Transverse colon (tissue), 3 donors: Measurements from ENCODE around the gene SALL1.

Source experiments
- POLR2A ChIP-seq: fragments of 450-650 bp; IDR thresholded peaks from one replicate; pipeline ENCODE4 v1.6.1; 2016; ENCODE audit warnings: antibody characterized with exemption, mild to moderate bottlenecking, moderate library complexity
- TF ChIP-seq, protein P1 (sequence below), 5 experiments: fragments of 200-600 bp in 3 of 5; fragments of 450-650 bp in 2 of 5; sonication (generic) in 3 of 5; IDR thresholded peaks; 1 replicate in 2 of 5; 2 replicates in 3 of 5; pipeline ENCODE4 v1.5.1; 2016 to 2017; ENCODE audit warnings: antibody characterized with exemption in 5 of 5, inconsistent platforms in 3 of 5, mild to moderate bottlenecking in 2 of 5, moderate library complexity in 1 of 5

DNA sequence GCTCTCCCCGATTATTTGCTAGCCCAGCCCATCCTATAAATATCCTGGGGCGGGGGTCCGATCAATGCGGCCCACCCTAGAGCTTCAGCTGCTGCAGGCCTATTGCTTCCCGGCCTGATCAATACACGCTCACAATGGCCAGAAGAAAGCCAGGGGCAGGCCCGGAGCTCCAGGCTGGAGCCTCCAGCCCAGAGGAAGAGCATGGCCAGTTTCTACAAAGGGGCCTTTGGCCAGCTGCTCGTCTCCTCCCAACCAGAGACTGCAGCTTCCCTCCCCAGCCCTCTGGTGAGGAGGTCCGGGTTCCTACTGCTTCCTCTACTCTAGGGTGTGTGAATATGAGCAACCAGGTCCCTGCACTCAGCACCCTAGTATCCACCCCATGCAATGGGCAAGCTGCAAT, 36.7 kb downstream of the SALL1 start:
- no peak for TF ChIP-seq POLR2A
- TF ChIP-seq, protein P1, sequence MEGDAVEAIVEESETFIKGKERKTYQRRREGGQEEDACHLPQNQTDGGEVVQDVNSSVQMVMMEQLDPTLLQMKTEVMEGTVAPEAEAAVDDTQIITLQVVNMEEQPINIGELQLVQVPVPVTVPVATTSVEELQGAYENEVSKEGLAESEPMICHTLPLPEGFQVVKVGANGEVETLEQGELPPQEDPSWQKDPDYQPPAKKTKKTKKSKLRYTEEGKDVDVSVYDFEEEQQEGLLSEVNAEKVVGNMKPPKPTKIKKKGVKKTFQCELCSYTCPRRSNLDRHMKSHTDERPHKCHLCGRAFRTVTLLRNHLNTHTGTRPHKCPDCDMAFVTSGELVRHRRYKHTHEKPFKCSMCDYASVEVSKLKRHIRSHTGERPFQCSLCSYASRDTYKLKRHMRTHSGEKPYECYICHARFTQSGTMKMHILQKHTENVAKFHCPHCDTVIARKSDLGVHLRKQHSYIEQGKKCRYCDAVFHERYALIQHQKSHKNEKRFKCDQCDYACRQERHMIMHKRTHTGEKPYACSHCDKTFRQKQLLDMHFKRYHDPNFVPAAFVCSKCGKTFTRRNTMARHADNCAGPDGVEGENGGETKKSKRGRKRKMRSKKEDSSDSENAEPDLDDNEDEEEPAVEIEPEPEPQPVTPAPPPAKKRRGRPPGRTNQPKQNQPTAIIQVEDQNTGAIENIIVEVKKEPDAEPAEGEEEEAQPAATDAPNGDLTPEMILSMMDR (IDR thresholded peaks at IDR 0.05): no peak
